Cardiac fibroblast (primary cell): ENCODE data around the gene GJD2.

ENCODE experiments used
- DNase-seq, 2 donors: peaks; one replicate each; pipeline versions ENCODE4 v3.0.0 to v3.0.0-alpha.2; 2010; ENCODE audit warnings: low read depth in 2 of 2
- H3K4me3 ChIP-seq, 2 donors: replicated peaks in 1 of 2; 1 replicate in 1 of 2; 2 replicates in 1 of 2; pipeline ENCODE4 v1.5.1; 2011; ENCODE audit warnings: low read depth in 2 of 2, low read length in 2 of 2, mild to moderate bottlenecking in 2 of 2, moderate library complexity in 1 of 2
- TF ChIP-seq, protein P1 (sequence below): IDR thresholded peaks from one replicate; pipeline ENCODE4 v1.5.1; 2011; ENCODE audit warnings: low read depth, mild to moderate bottlenecking, low read length, inconsistent platforms

The GJD2 gene

DNA sequence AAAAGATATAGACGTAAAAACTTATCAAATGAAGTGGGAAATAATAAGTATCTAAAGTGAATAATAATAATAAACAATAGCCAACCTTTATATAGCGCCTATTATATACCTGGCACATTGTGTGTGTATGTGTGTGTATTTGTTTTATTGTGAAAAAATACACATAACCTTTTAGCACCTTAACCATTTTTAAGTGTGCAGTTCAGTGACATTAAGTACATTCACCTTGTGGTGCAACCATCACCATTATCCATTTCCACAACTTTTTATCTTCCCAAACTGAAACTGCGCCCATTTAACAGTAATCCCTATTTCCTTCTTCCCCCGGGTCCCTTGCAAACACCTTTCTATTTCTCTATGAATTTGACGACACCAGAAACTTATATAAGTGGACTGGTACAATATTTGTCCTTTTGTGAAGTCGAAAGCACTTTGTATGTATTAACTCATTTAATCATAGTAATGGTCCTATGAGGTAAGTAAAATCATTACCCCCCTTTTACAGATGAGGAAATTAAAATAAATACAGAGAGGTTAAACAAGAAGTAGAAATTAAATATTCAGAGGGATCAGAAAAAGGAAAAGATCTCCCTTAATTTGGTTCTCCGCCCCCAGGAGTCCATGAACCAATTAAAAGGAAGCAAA lies 33.5 kb downstream of the GJD2 start:
- no peak overlapping the region for H3K4me3 ChIP-seq
- TF ChIP-seq, protein P1, sequence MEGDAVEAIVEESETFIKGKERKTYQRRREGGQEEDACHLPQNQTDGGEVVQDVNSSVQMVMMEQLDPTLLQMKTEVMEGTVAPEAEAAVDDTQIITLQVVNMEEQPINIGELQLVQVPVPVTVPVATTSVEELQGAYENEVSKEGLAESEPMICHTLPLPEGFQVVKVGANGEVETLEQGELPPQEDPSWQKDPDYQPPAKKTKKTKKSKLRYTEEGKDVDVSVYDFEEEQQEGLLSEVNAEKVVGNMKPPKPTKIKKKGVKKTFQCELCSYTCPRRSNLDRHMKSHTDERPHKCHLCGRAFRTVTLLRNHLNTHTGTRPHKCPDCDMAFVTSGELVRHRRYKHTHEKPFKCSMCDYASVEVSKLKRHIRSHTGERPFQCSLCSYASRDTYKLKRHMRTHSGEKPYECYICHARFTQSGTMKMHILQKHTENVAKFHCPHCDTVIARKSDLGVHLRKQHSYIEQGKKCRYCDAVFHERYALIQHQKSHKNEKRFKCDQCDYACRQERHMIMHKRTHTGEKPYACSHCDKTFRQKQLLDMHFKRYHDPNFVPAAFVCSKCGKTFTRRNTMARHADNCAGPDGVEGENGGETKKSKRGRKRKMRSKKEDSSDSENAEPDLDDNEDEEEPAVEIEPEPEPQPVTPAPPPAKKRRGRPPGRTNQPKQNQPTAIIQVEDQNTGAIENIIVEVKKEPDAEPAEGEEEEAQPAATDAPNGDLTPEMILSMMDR, result no peak
- DNase-seq, result no peak

DNA sequence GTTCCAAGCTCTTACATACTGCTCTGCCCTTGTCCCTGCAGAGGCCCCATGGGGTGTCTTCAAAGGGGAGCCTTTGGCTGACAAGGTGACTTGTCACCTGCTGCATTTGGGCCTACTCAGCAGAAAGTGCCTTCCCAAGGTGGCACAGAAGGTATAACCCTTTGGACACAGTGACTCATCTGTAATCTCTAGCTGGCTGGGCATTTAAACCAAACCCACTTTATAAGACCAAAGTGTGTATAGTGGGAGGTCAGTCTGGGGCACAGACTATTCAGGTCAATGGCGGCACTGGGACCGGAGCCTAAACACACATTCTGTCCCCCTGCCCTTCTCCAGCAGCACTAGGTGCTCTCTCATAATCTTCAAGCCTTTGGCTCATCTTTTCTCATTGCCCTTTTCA lies 35.1 kb downstream of the GJD2 start:
- no peak for DNase-seq
- TF ChIP-seq, protein P1, result no peak
- H3K4me3 ChIP-seq, result no peak overlapping the region

DNA sequence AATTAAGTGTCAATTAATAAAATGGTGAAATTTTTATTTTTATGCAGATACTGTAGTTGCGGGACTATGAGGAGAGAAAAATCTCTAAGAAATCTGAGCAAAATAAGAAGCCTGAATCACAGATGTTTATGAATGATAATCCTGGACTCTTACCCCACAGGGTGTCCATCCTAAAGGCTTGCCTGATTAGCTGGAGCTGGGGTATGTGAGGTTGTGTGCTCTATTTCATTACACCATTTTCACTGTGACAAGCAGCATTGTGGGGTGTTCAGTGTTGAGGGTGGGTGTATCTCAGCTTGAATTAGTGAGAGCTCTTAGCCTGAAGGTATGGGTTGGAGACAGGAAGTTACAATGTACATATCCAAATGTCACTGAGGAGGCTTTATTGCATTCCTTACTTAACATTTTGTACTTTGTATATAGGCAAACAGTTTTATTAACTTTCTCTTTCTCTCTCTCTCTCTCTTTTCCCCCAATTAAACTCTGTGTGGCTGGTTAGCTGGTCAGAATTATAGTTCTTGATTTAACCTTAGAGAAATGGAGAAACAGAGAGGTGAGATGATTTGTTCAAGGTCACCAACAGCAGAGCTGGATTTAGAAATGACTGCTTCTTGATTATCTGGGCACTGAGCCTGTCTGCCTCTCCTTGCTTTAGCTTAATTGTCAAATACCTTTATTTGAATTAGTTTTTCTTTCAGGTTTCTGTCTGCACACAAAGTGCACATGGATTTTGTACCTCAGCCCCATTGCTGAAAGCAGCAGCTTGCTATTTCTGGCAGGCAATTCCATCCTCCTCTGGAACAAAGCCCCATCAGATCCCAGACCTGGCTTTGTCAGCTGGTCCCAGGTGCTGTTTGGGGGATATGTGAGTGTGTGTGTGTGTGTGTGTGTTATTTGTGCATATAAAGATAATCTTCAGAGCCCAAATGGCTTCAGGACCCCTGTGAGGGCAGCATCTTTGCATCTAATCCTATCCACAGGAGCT lies 35.8 kb downstream of the GJD2 start:
- H3K4me3 ChIP-seq, result no peak overlapping the region
- TF ChIP-seq, protein P1, result no peak
- no peak for DNase-seq

DNA sequence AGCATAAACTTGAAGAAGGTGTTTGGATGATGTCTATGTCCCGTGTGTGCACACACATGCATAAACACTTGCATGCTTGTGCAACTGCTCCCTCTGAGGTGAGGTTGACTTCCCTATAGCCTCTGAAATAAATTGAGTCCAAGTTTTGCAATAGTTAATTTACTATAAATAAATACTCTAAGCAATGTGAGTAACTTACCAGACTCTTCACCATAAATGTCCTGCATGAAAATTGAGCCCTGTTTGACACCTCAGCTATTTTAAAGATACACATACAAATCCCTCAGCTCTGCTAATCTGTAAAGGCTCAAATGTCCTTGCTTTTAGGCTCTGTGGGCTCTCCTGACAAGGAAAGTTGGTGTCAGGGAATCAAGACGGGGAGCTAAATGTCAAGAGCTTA lies 37.1 kb downstream of the GJD2 start:
- TF ChIP-seq, protein P1, result no peak
- H3K4me3 ChIP-seq, result no peak overlapping the region
- DNase-seq, result no peak

DNA sequence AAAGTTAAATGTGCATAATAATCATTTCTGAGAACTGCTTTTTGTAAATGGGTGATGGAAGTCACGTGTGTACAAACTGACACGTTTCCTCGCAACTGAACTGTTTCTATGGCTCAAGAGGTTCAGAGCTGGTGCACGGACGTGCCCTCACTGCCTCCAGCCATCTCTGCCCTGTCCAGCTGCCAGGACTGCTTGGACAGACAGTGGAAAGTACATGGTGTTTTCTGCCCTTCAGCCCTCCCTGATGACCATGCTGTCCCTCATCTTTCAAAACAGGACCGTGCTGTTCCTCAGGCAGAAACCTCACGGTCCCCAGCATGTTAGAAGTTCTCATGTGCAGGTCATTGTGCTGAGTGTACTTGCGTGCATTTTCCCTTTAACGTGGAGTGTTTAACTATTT lies 38.7 kb downstream of the GJD2 start:
- DNase-seq, result no peak
- TF ChIP-seq, protein P1, result no peak
- H3K4me3 ChIP-seq, result no peak overlapping the region

DNA sequence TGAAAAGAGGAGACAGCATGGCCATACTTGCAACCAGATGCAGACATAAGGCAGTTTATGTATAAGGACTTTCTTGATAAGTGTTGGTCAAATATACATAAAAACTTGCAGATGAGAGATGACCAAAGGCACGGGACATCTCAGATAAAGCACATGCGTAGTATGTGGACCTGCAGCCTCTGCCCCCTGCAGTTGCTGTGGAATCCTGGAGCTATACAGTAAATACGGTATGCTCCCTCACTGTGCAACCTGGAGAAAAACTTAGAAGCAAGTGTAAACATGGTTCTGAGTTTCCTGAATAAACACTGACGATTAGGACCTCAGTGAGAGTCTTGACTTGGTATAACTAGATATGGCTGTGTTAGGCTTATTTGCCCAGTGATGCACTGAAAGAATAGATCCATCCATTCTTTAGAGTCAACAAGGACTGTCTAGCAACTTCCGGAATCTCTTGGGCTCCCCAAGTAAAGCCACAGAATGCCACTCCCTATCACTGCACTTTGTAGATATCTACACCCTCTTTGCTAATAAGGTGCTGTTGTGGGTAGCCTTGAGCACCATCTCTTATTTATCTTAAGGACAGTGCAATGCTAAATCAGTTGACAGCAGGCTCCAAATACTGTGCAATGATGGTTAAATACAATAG lies 40.2 kb downstream of the GJD2 start:
- no peak overlapping the region for H3K4me3 ChIP-seq
- DNase-seq, result no peak
- TF ChIP-seq, protein P1, result no peak
